Ecto neural progenitor cell (in vitro differentiated cells): ENCODE data around the gene PRDM15.

Experiments
- DNase-seq: peaks from one replicate; pipeline ENCODE4 v3.0.0-alpha.2; 2018; ENCODE audit warnings: low spot score

PRDM15 gene

DNA sequence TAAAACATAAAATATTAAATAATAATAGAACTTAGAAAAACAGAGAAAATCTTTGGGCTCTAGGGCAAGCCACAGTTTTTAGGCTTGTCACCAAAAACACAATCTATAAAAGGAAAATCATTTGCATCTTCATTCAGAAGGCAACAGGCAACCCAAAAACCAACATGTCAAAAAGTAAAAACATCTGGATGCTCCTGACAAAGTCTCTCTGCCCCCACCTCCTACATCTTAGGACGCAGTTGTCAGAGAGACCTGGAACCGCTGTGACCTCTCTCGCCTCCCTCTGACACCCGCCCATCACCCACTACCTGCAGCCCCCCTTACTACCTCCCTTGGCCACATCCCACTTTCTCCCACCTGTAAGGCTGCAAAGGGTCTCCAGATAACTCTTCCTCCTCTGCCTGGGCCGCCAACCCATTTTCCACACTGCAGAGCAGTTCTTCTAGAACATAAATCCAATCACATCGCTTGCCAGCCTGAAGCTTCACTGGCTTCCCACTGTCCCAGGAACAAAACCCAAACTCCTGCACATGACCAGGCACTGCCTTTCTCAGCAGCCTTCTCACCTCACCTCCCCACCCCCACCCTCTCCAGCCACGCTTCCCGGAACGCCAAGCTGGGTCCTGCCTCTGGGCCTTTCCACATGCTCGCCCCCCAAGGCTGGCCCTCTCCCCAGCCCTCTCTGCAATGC is 14.7 kb downstream of the PRDM15 start:
- no peak for DNase-seq

DNA sequence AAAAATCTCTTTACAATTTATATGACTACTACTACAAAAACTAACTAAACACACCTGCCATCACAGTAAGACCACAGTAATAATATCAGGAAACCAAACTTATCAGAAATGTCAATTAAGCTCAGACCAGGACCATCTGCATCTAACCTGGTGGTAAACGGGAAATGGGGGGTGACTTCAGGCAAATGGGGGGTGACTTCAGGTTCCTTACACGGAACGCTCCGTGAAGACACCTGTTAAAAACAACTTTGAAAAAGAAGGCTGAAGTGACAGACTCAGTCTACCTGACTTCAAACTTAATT is 15.8 kb downstream of the PRDM15 start:
- no peak for DNase-seq

DNA sequence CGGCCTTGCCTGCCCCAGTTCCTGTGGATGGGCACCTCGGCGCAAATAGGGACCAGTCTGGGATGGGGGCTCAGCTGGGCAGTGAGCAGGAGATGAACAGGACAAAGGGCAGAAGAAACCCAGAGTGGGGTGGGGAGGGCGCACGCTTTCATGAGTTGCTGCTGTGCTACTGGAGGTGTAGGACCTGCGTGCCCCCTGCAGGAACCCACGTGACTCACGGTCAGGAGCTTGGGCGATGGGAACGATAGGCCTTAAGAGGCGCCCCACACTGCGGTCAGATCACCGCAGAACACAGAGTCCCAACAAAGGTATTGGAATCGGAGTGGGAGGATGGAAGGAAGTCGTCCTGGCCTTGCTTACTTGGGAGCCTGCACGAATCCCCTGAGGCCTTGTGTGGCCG is 17.2 kb downstream of the PRDM15 start:
- no peak for DNase-seq

DNA sequence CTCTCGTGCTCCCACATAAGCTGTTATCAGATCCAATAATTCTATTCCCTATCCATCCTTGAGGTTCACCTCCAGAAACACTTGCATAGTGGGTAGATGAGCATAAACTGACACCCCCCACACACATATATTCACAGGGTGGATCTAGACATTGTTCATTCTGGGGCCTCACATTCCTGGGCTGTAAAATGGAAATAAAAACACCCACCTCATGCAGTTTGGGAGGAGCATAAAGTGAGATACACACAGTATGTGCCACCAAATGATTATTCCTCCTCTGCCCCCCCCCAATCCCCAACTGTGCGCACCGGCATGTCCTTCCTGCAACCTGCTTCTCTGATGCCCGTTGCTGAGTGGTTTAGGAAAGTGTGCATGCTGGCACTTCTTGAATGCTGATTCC is 17.9 kb downstream of the PRDM15 start:
- no peak for DNase-seq

DNA sequence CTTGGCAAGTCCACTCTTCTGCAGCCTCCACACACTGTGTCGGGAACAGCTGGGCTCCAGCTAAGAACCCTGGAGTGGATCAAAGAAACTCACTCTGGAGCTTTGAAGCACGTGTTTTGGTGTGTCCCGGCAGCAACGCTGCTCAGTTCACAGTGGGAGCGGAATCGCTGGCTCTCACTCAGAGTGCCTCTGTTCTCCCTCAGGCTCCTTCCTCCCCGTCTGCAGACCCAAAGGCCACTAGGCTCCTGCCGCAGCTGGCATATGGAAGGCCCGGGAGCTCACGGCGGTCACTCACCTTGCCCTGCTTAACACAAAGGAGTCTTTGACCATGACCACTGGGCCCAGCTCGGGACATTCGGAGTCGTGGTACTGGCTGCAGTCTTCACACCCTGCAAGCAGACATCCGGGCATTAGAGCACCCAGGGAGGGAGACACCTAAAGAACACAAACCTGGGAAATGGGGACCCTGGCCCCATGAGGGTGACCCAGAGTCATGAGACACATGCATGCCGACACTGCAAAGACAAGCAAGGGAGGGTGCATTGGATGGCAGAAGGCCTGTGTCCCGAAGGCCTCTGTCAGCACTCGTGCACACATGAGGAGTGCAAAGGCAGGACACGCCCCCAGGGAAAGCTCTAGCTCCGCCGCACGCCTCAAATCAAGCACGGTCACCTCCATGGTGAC is 19.7 kb downstream of the PRDM15 start:
- no peak for DNase-seq

DNA sequence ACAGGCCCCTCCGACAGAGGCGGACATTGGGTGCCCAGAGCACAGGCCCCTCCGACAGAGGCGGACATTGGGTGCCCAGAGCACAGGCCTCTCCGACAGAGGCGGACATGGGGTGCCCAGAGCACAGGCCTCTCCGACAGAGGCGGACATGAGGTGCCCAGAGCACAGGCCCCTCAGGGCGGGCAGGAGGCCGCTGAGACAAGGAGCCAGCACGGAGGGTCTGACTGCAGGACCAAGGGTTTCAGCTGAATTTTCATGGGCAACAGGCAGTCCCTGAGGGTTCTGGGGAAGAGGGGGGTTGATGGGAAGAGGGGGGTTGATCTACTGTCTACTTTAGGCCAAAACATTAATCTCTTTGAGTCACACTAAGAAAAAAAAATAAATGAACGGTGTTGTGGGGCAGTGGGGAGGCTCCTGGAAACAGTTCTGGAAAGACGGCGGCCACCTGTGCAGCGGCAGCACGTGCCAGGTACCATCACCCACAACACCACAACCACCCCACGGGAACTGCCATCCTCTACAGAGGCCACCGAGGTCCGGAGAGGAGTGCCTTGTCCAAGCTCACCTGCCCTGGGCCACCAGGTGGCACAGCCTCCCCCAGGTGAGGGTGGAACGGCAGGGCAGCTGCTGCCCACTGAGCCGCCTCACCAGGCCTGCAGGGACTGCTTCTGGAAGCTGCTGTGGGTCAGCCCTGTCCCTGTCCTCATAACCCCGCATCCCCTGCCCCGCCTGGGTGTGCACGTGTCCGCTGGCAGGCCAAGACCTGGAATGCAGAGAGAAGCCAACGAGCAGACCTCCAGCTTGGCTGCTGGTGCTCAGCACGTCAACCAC is 20.5 kb downstream of the PRDM15 start:
- DNase-seq = no peak

DNA sequence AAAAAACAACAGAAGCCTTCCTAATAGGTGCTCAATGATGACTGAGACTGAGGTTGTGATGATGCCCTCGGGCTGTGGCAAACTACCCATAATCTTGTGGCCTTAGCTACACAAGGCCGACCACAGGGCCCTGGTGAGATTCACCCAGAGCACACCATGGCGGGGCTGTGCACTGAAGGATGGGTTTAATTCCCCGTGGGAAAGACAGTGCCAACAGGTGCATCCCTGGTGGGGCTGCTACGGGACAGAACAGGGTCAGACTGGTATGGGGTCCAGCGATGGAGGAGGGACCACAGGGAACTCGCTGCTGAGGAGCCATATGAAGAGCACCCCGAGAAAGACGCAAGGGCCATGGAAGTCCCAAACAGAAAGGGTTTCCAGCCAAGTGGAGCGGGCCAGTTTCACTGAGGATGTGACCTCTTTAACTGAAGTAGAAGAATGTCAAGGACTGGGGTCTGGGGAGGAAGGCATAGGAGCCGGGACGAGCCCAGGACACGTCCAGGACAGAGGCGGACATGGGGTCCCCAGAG is 21.3 kb downstream of the PRDM15 start:
- DNase-seq = no peak

DNA sequence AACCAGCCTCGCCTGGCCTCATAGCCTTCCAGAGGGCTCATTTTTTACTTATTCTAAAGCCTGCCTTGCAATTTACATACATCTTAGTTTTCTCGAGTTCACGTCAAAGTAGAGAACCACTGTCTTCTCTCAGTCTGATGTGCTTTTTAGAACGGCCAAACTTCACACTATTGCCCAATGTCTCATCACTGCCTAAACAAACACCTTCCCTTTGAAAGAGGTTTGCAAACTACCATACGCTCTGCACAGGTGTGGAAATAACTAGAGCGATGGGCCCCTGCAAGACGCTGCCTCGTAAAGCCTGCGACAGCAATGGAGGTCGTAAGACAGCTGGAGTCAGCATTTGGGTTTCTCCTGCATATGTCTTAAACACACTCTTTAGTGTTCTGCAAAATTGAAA is 22.6 kb downstream of the PRDM15 start:
- no peak for DNase-seq

DNA sequence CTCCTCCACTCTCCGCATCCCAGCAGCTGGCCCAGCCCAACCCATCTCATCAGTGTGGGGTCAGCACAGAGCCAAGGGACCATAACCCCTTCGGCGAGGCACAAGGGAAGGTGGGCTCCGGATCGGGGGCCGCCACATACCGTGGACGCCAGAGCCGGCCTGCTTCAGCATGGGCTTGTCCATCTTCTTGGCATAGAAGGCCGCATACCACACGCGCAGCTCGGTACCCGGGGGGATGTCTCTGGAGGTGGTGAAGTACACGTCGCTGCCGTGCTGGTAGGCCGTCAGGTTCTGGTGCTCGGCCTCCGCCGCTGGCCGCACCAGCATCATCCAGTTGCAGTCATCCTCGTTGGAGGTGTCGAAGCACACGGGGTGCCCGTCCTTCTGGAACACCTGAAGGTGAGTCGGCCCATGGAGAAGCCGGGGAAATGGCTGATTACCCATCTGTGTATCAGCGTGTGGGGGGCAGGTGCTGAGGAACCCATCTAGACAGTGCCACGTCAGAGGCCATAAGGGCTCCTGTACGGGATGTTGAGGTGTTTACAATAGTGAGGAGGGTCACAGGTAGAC is 24.6 kb downstream of the PRDM15 start:
- DNase-seq = no peak

DNA sequence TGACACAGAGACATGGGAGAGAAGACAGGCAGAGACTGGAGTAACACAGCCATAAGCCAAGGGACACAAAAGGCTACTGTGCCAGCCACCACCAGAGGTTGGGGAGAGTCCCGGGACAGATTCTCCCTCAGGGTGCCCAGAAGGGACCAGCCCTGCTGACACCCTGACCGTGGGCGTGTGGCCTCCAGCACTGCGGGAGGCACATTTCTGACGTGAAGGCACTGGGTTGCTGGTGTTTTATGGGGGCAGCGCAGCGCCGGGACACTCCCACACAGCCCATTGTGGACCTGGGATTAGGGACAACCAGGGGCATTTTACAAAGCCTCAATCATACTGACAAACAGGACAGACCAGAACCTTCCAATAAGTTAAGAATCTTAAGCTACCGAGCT is 26.2 kb downstream of the PRDM15 start:
- DNase-seq = no peak

DNA sequence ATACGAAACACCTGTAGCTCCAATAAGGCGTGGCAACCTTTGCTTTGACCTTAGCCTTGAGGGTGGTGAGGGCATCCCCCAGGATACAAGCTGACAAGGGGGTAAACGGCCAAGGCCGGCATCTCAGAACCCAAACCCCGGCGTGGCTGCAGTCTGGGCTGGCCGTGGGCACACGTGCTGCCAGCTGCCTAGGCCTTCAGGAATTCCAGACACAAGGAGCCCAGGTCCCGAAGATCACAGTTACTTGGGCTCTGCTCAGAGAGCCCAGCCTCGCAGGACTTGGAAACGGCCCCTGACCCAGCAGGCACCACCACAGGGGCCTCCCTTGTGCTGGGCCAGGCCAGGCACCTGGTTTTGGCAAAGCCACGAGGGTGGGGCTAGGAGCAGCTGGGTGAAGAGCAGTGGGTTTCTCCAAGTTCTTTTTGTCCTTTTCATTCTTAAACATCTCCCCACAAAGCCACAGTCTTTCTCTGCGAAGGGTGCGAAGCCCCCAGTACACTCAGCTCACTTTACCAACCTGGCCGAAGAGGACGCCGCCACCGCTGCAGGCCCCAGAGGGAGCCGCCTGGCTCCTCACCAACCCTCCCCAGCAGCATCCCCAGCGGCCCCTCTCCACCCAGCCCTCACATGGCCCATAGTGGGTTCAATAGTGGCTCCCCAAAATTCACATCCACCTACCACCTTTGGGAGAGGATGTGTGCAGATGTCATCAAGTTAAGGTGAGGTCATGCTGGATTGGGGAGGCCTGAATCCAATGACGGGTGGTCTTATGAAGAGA is 26.8 kb downstream of the PRDM15 start:
- no peak for DNase-seq

DNA sequence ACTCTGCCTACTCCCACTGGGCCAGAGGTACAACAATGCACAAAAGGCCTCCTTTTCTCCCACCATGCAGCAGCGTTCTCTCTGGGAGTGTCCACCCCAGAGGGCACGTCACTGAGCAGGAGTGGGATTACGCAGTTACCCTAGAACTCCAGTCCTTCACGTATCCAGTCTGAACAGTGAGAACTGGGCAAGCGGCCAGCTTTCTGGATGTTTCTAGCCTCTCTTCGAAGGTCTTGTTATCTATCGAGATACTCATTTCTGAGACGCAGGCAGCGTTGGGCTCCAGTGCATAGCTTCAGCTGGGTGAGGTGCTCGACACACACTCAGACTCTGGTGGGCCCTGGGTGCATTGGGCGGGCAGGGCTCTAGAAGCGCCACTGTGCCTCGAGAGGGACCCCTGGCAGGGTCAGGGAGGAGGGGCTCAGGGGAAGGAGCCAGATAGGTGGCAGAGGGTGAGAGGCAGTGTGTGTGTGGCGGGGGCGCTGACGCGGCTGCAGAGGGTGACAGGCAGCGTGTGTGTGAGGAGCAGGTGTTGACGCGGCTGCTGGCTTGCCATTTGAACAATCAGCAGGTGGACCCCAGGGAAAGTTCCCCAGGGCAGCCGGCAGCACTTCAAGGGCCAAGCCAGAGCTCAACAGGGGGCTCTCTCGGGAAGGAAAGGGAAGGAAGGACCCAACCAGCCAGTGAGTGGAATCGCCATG is 27.9 kb downstream of the PRDM15 start:
- DNase-seq = no peak

DNA sequence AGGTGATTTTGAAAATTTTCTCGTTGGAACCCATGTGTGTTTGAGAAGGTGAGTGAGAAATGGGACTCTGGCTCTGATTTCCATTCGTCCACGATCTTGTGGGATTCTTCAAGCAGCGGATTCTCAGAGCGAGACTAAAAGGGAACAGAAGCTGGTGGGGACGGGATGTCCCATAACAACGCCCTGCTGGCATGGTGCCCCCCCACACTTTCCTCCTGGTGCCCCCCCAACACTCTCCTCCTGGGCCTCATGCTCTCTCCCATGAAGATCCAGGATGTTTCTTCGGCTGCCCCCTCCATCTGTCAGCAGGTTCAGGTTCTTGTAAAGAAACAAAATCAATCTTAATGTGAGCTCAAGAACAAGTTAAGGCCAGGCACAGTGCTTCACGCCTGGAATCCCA is 29.1 kb downstream of the PRDM15 start:
- no peak for DNase-seq

DNA sequence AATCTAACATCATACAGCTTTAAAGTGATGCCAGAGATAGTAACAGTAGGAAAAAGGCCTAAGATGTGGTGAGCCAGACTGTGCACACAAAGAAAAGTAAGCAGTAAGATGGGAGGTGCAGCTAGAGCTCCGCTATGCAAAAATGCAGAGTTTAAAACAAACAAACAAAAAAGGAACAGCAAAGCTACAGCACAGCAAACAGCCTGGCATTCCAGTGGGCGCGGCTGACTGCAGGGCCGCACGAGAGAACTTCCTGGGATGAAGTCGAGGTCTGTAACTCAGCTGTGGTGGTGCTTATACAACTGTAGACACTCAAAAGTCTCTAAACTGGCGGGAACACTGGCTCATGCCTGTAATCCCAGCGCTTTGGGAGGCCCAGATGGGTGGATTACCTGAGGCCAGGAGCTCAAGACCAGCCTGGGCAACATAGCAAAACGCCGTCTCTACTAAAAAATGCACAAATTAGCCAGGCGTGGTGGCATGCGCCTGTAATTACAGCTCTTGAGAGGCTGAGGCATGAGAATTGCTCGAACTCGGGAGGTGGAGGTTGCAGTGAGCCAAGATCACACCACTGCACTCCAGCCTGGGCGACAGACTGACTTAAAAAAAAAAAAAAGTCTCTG is 30.1 kb downstream of the PRDM15 start:
- no peak for DNase-seq

DNA sequence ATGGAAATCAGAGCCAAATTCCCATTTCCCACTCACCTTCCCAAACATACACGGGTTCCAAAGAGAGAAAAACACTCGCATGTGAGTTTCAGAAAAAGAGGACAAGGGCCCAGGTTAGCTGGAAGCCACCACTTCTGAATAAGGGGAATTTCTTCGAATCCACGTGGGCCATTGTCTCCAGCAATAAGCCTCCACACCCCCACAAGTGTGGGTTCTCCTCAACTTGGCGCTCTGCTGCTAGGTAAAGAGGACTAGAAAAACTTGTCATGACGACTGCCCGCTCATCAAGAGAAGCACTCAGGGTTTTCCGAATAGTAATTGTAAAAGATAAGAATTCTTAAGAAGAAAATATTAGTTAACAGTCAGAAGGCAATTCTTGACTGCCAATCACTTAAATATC is 30.6 kb downstream of the PRDM15 start:
- DNase-seq = no peak

DNA sequence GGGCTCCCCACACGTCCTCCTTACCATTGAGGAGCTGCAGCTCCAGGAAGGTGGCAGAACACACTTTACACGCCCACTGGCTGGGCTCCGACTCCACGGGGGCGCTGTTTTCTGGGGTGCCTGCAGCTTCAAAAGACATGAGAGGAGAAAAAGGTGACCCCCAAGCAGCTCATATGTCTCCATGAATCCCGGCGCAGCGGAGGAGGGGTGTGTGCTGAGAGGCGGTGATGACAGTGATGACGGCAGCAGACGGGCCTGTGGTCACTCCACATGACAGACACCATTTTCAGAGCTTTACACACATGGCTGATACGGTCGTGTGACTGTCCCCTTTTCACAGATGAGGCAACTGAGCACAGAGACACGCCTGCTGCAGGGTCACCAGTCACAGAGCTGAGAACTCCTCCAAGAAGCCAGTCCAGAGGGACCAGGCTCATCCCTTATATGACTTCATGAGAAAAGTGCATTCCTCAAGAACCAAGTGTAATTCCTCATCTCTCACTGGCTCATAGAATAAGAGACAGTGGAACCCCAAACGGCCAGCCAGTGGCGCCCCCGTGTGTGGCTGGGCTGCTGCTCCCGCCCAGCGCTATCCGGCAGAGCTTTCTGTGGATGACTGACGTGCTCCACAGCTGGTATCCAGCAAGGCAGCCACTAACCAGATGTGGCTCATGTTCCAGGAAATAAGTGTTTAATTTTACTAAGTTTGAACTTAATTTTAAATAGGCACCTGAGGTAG is 31.9 kb downstream of the PRDM15 start:
- no peak for DNase-seq

DNA sequence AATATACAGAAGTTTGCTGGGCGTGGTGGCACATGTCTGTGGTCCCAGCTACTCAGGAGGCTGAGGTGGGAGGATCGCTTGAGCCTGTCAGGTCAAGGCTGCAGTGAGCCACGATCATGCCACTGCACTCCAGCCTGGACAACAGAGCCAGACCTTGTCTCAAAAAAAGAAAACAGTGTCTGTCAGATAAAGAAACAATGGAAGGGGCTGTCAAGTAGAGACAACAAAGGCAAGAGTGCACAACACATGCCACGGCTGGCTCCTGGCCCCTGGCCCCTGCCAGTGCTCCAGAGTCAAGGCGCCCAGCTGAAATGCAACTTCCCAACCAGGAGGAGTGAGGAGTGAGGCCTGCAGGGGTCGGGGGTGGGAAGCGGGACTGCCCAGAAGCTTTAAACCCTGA is 32.6 kb downstream of the PRDM15 start:
- no peak for DNase-seq

DNA sequence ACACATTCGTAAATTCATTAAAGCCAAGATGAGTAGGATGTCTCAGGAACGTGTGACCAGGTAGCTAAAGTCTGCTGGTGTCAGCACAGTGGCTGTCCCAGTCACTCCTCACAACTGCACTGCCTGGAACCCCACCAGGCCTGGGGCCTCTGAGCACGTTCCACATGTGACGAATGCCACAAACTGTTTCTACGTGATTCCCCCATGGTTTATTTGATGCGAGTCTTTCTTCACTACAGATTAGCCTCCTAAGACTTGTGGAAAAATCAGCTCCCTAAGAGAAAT is 33.2 kb downstream of the PRDM15 start:
- no peak for DNase-seq

DNA sequence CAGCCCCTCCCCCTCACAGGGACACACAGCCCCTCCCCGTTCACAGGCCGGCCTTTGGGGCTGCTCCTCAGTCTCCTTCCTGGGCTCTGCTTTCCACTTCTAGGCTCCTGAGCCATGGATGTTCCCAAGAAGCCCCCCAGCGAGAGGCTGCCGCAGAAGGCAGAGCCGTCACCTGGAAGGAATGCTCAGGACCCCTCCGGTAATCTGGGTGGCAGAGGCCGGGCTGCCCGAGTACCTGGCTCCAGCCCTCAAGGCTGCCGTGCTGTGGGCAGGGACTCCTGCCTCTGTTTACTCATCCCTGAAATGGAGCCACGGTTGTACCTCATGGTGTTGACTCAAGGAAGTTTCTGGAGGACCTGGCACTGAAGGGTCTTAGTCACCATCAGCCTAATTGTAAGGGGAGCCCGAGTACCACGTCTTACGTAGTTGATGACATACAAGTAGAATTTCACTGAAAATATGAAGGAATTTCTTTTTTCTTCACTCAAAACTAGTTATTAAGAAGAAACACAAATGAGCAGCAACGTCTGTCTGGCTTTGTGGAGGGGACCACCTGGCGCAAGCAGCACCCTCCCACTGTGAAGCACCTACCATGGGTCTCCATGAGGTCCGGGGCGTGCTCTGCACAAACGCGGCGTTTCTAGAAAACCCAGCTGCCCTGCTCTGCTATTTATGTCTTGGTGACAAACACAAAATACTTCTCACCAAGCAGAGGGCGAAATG is 33.7 kb downstream of the PRDM15 start:
- DNase-seq = no peak

DNA sequence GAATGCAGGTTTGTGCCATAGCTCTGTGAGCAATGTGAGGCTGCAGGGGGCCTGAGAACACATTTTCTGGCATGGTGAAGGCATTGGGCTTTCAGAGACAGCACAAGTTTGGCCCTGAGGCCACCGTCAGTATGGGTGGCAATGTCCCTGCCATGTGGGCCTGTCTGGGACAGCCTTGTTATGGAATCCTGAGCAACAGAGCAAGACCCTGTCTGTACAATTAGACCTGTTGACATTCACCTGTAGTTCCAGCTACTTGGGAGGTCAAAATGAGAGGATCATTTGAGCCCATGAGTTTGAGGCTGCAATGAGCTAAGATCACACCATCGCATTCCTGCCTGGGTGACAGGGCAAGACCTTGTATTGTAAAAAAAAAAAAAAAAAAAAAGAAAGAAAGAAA is 35.6 kb downstream of the PRDM15 start:
- no peak for DNase-seq
